C4-2B (cell line): ENCODE data around the gene ANP32A.
A peak's percentile ranks its signal among the peaks of the same experiment; 100 is the strongest.

Experiments used
- H3K27ac ChIP-seq: fragments of 450-650 bp; 2 replicates; pipeline ENCODE4 v1.5.1; 2017
- CTCF ChIP-seq: fragments of 450-650 bp; conservative IDR thresholded peaks from 2 replicates; pipeline ENCODE4 v1.5.1; 2017; ENCODE audit warnings: mild to moderate bottlenecking
- ZFX ChIP-seq: fragments of 450-650 bp; IDR thresholded peaks from 2 replicates; pipeline ENCODE4 v1.6.1; 2017

The ANP32A gene

GRCh38 chr15:68795298-68795848 is 25.3 kb downstream of the ANP32A start:
- no peak overlapping the region for H3K27ac ChIP-seq
- no peak for TF ChIP-seq ZFX
- TF ChIP-seq CTCF, result no peak

- TF ChIP-seq CTCF (no peak), ZFX (no peak)
Observed at GRCh38 chr15:68794863-68795262, 25.8 kb downstream of the ANP32A start.

GRCh38 chr15:68794307-68794706 is 26.4 kb downstream of the ANP32A start:
- H3K27ac ChIP-seq, result no peak overlapping the region; the same call in 1 of the 2 replicates
- no peak for TF ChIP-seq ZFX
- no peak for TF ChIP-seq CTCF

More at GRCh38 chr15:68794863-68795262, 25.8 kb downstream of the ANP32A start:
- no peak overlapping the region for H3K27ac ChIP-seq

- H3K27ac ChIP-seq, result peak overlapping the region; percentile 1; the same call in 1 of the 2 replicates
- no peak for TF ChIP-seq ZFX
Observed at GRCh38 chr15:68793776-68794175, 26.9 kb downstream of the ANP32A start.

GRCh38 chr15:68792901-68793766 is 27.6 kb downstream of the ANP32A start:
- H3K27ac ChIP-seq, result peak overlapping the region; percentile 1
- TF ChIP-seq CTCF (no peak), ZFX (no peak)

- no peak overlapping the region for H3K27ac ChIP-seq
- no peak for TF ChIP-seq ZFX
Observed at GRCh38 chr15:68791431-68792283, 29.0 kb downstream of the ANP32A start.

- TF ChIP-seq ZFX, result no peak
- TF ChIP-seq CTCF, result no peak
- no peak overlapping the region for H3K27ac ChIP-seq
Observed at GRCh38 chr15:68790910-68791309, 29.8 kb downstream of the ANP32A start.

- H3K27ac ChIP-seq, result no peak overlapping the region
- no peak for TF ChIP-seq CTCF
- TF ChIP-seq ZFX, result no peak
Observed at GRCh38 chr15:68790242-68790575, 30.5 kb downstream of the ANP32A start.
